Neural cell (in vitro differentiated cells): Measurements from ENCODE around the gene TLE4. TPM values are rescaled to one million over a fixed set of nuclear protein-coding genes. Genes with fewer than 3 reads are reported as not detected.

Source experiments
- H2AFZ ChIP-seq: fragments of 200-600, 300-800 bp; sonication (generic), shearing (Covaris generic); 2 replicates; pipeline ENCODE4 v1.6.0; 2014; ENCODE audit warnings: low read depth, mild to moderate bottlenecking, antibody characterized with exemption, low read length, moderate library complexity
- H3F3A ChIP-seq: fragments of 200-600 bp; shearing (Covaris generic); 2 replicates; pipeline ENCODE4 v1.6.1; 2016; ENCODE audit warnings: mild to moderate bottlenecking, moderate library complexity, mixed read lengths, antibody characterized with exemption, low read length; ENCODE audit not compliant: insufficient read depth, poor library complexity, severe bottlenecking
- H3K27ac ChIP-seq: fragments of 200-600, 300-800 bp; sonication (generic), shearing (Covaris generic); 2 replicates; pipeline ENCODE4 v1.5.1; 2014; ENCODE audit warnings: mild to moderate bottlenecking, low read length, moderate library complexity
- H3K27me3 ChIP-seq: fragments of 300-800, 200-600 bp; sonication (generic), shearing (Covaris generic); 2 replicates; pipeline ENCODE4 v1.6.0; 2014; ENCODE audit warnings: mild to moderate bottlenecking, low read depth, low read length, moderate library complexity; ENCODE audit not compliant: insufficient read depth
- H3K36me3 ChIP-seq: fragments of 300-800, 200-600 bp; sonication (generic), shearing (Covaris generic); 2 replicates; pipeline ENCODE4 v1.5.1; 2014; ENCODE audit warnings: mild to moderate bottlenecking, antibody characterized with exemption, low read length, moderate library complexity; ENCODE audit not compliant: insufficient read depth
- H3K4me2 ChIP-seq: fragments of 300-800, 200-600 bp; sonication (generic), shearing (Covaris generic); 2 replicates; pipeline ENCODE4 v1.6.0; 2014; ENCODE audit warnings: mild to moderate bottlenecking, low read length
- H3K4me3 ChIP-seq: fragments of 300-800, 200-600 bp; sonication (generic), shearing (Covaris generic); 2 replicates; pipeline ENCODE4 v1.5.1; 2014; ENCODE audit warnings: mild to moderate bottlenecking, low read length, moderate library complexity
- H3K79me2 ChIP-seq: fragments of 200-600 bp; shearing (Covaris generic); replicated peaks from 2 replicates; pipeline ENCODE4 v1.6.0; 2014; ENCODE audit warnings: mild to moderate bottlenecking, low read length, moderate library complexity; ENCODE audit not compliant: insufficient read depth
- H3K9ac ChIP-seq: fragments of 300-800, 200-600 bp; sonication (generic), shearing (Covaris generic); 2 replicates; pipeline ENCODE4 v1.6.1; 2016; ENCODE audit warnings: mild to moderate bottlenecking, low read length, mixed read lengths
- H3K9me2 ChIP-seq: fragments of 200-600 bp; shearing (Covaris generic); 2 replicates; pipeline ENCODE4 v1.6.1; 2016; ENCODE audit warnings: mild to moderate bottlenecking, low read length, mixed read lengths; ENCODE audit not compliant: insufficient read depth
- H3K9me3 ChIP-seq: fragments of 200-600, 300-800 bp; sonication (generic), shearing (Covaris generic); 2 replicates; pipeline ENCODE4 v1.6.1; 2016; ENCODE audit warnings: mild to moderate bottlenecking, mixed run types, low read length, moderate library complexity, mixed read lengths
- H4K20me1 ChIP-seq: fragments of 200-600 bp; shearing (Covaris generic); 2 replicates; pipeline ENCODE4 v1.6.1; 2016; ENCODE audit warnings: mild to moderate bottlenecking, mixed run types; ENCODE audit not compliant: insufficient read depth
- EP300 ChIP-seq: fragments of 450-650 bp; conservative IDR thresholded peaks from 2 replicates; pipeline ENCODE4 v1.6.1; 2014; ENCODE audit warnings: antibody characterized with exemption, mild to moderate bottlenecking, moderate library complexity; ENCODE audit not compliant: poor library complexity, severe bottlenecking
- EZH2 ChIP-seq: fragments of 200-600, 300-800 bp; shearing (Covaris generic), sonication (generic); IDR thresholded peaks from 2 replicates; pipeline ENCODE4 v1.6.1; 2014; ENCODE audit warnings: antibody characterized with exemption, low read length, borderline replicate concordance, mild to moderate bottlenecking; ENCODE audit not compliant: insufficient read depth, poor library complexity, severe bottlenecking
- MXI1 ChIP-seq: fragments of 450-650 bp; conservative IDR thresholded peaks from 2 replicates; pipeline ENCODE4 v1.6.1; 2014; ENCODE audit warnings: antibody characterized with exemption, mild to moderate bottlenecking; ENCODE audit not compliant: poor library complexity, severe bottlenecking
- POLR2AphosphoS5 ChIP-seq: IDR thresholded peaks from 2 replicates; pipeline ENCODE4 v1.6.1; 2012
- RAD21 ChIP-seq: fragments of 450-650 bp; conservative IDR thresholded peaks from 2 replicates; pipeline ENCODE4 v1.6.1; 2014; ENCODE audit warnings: antibody characterized with exemption, mild to moderate bottlenecking, moderate library complexity
- REST ChIP-seq: IDR thresholded peaks from 2 replicates; pipeline ENCODE4 v1.6.1; 2012; ENCODE audit warnings: borderline replicate concordance
- SMC3 ChIP-seq: fragments of 450-650 bp; conservative IDR thresholded peaks from 2 replicates; pipeline ENCODE4 v1.6.1; 2014; ENCODE audit warnings: antibody characterized with exemption, mild to moderate bottlenecking, moderate library complexity; ENCODE audit not compliant: poor library complexity
- TAF1 ChIP-seq: IDR thresholded peaks from 2 replicates; pipeline ENCODE4 v1.6.1; 2012; ENCODE audit warnings: low read depth
- polyA plus RNA-seq: library from polyadenylated mRNA; depleted of rRNA; stranded (reverse); fragments of >200 nt; gene quantifications from 2 replicates; pipeline ENCODE4 v1.2.3, GENCODE V29; 2014
- TF ChIP-seq, protein P1 (sequence below): fragments of 450-650 bp; IDR thresholded peaks from 2 replicates; pipeline ENCODE4 v1.5.1; 2014; ENCODE audit warnings: antibody characterized with exemption, mild to moderate bottlenecking, moderate library complexity; ENCODE audit not compliant: poor library complexity, severe bottlenecking

Gene TLE4
- polyA plus RNA-seq, 1 donor from 2014 or later = 143 TPM

- Histone ChIP-seq H3K27ac (no peak overlapping the region), H3K4me2 (no peak overlapping the region), H3K9ac (no peak overlapping the region), H4K20me1 (peaks cover 2% of the 10 kb centered on the region), H3K79me2 (peaks cover 40% of the 10 kb centered on the region), H2AFZ (no peak overlapping the region), H3F3A (no peaks in the 10 kb centered on the region), H3K4me3 (no peak overlapping the region), H3K36me3 (no peaks in the 10 kb centered on the region), H3K9me3 (no peaks in the 10 kb centered on the region), H3K27me3 (no peaks in the 10 kb centered on the region), H3K9me2 (no peaks in the 10 kb centered on the region)
- TF ChIP-seq, protein P1, sequence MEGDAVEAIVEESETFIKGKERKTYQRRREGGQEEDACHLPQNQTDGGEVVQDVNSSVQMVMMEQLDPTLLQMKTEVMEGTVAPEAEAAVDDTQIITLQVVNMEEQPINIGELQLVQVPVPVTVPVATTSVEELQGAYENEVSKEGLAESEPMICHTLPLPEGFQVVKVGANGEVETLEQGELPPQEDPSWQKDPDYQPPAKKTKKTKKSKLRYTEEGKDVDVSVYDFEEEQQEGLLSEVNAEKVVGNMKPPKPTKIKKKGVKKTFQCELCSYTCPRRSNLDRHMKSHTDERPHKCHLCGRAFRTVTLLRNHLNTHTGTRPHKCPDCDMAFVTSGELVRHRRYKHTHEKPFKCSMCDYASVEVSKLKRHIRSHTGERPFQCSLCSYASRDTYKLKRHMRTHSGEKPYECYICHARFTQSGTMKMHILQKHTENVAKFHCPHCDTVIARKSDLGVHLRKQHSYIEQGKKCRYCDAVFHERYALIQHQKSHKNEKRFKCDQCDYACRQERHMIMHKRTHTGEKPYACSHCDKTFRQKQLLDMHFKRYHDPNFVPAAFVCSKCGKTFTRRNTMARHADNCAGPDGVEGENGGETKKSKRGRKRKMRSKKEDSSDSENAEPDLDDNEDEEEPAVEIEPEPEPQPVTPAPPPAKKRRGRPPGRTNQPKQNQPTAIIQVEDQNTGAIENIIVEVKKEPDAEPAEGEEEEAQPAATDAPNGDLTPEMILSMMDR = no peak
- TF ChIP-seq RAD21 (no peak), EP300 (no peak), POLR2AphosphoS5 (no peak), TAF1 (no peak), REST (no peak), MXI1 (no peak), SMC3 (no peak), EZH2 (no peak)
Measured at GRCh38 chr9:79686381-79687130, 114.8 kb downstream of the TLE4 start.

DNA sequence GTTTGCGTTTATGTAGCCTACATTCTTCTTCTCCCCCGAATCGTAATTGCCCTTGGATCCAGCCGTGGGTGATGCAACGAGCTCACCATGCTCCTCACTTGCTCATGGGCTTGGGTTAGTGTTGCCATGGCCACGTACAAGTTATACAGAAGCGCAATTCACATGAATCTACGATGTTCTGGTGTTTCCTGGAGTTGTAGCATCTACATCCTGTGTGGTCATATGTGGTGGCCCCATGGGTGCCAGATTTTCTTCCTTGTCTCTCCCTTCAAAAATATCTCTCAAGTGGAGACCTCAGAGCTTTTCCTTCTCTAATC, 115.3 kb downstream of the TLE4 start:
- H4K20me1 ChIP-seq = peaks cover 6% of the 10 kb centered on the region
- TF ChIP-seq RAD21 = no peak
- TF ChIP-seq, protein P1 = no peak
- H3K27ac ChIP-seq = no peak overlapping the region
- no peak overlapping the region for H2AFZ ChIP-seq
- no peaks in the 10 kb centered on the region for H3K9me2 ChIP-seq
- no peak overlapping the region for H3K9ac ChIP-seq
- no peaks in the 10 kb centered on the region for H3K36me3 ChIP-seq
- H3K4me2 ChIP-seq = no peak overlapping the region
- H3K79me2 ChIP-seq = peaks cover 38% of the 10 kb centered on the region
- no peaks in the 10 kb centered on the region for H3K9me3 ChIP-seq
- H3K27me3 ChIP-seq = no peaks in the 10 kb centered on the region
- no peak overlapping the region for H3K4me3 ChIP-seq
- H3F3A ChIP-seq = no peaks in the 10 kb centered on the region
